ENCODE data around the gene GTF2IRD1. TPM values are rescaled to one million over a fixed set of nuclear protein-coding genes. Genes with fewer than 3 reads are reported as not detected.
"Not testable (repeated sequence)": the region's sequence is repeated elsewhere in the genome, so short reads cannot be mapped to it uniquely, and the experiment has no call there.

GTF2IRD1 gene
- total RNA-seq, 4 donors from 2014 or later, result 14.6 to 35.7 (median 17.1) TPM

DNA sequence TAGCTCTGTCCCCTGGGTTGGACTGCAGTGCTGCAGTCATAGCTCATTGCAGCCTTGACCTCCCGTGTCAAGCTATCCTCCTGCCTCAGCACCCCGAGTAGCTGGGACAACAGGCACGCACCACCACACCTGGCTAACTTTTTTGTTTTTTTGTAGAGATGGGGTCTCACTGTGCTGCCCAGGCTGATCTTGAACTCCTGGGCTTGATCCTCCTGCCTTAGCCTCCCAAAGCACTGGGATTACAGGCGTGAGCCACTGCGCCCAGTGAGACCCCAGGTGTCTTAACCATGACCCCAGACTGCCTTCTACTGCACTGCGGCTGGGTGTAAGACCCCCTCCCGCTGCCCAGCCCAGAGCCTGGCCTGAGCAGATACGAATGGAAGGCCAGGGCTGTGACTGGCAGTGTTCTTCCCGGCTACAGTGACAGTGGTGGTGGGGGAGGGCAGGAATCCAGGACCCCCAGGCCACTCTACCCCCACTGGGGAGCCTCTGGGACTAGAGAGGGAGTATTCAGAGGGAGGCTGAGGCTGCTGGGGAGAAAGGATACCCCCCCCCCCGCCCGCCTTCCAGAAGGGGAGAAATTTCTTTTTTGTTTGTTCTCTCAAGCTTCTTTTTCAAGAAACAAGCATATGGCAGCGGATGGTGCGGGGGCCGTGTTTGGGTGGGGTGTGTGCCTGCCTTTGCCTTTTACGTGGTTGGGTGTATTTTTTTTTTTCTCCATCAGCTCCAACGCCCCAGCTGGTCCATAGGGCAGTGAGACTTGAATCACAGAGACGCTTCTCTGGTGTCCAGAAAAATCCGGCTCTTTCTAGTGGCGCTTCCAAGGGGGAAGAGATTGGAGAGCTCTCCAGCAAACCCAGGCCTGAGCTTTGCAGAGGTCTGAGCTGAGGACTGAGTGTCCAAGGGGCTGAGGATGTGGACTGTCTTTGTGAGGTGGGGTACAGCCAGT lies 36.6 kb downstream of the GTF2IRD1 start:
- TF ChIP-seq EP300 (IDR thresholded peaks at IDR 0.05), result peak in 1 of 2 donors; percentile 50
- TF ChIP-seq, protein P1, sequence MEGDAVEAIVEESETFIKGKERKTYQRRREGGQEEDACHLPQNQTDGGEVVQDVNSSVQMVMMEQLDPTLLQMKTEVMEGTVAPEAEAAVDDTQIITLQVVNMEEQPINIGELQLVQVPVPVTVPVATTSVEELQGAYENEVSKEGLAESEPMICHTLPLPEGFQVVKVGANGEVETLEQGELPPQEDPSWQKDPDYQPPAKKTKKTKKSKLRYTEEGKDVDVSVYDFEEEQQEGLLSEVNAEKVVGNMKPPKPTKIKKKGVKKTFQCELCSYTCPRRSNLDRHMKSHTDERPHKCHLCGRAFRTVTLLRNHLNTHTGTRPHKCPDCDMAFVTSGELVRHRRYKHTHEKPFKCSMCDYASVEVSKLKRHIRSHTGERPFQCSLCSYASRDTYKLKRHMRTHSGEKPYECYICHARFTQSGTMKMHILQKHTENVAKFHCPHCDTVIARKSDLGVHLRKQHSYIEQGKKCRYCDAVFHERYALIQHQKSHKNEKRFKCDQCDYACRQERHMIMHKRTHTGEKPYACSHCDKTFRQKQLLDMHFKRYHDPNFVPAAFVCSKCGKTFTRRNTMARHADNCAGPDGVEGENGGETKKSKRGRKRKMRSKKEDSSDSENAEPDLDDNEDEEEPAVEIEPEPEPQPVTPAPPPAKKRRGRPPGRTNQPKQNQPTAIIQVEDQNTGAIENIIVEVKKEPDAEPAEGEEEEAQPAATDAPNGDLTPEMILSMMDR (IDR thresholded peaks at IDR 0.05), result no peak
- H3K27ac ChIP-seq, result peak overlapping the region; percentile 62 to 88 (median 80)
- WGBS, 2 donors, result 59 to 68% methylated on average over 19 of the region's 19 CpGs

GRCh38 chr7:74491490-74491889 lies 37.8 kb downstream of the GTF2IRD1 start:
- not testable (repeated sequence) for H3K27me3 ChIP-seq; H3K9me3 ChIP-seq; H3K4me3 ChIP-seq; DNase-seq (ENCODE audit: low spot score in 2 of 2); H3K36me3 ChIP-seq
- Histone ChIP-seq H3K4me1 (peaks cover 0 to 33% (median 0%) of the 10 kb centered on the region in 4 donors), H3K27ac (peak overlapping the region in 1 of 4 donors; percentile 88)
- 92 to 97% methylated on average over 2 of the region's 2 CpGs for WGBS, 2 donors

More for the DNA sequence above, 36.6 kb downstream of the GTF2IRD1 start:
- no peaks in the 10 kb centered on the region for H3K36me3 ChIP-seq
- H3K9me3 ChIP-seq, result no peaks in the 10 kb centered on the region
- H3K4me3 ChIP-seq, result no peak overlapping the region
- peaks cover 0 to 33% (median 0%) of the 10 kb centered on the region in 4 donors for H3K4me1 ChIP-seq
- no peaks in the 10 kb centered on the region for H3K27me3 ChIP-seq
- no peak for DNase-seq (ENCODE audit: low spot score in 2 of 2)

DNA sequence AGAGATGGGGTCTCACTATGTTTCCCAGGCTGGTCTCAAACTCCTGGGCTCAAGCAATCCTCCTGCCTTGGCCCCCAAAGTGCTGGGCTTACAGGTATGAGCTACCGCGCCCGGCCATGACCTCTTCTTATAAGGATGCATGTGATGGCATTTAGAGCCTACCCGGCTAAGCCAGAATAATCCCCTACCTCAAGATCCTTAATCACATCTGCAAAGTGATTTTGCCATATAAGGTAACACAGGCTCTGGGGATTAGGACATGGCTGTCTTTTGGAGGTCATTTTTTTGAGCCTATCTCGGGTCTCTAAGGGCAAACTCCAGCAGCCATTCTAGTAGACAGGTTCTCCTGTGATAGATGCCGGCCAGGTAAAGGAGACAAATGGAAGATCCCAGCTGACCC lies 39.6 kb downstream of the GTF2IRD1 start:
- WGBS, 2 donors, result 95 to 98% methylated on average over 6 of the region's 6 CpGs
- peaks cover 0 to 33% (median 0%) of the 10 kb centered on the region in 4 donors for H3K4me1 ChIP-seq

DNA sequence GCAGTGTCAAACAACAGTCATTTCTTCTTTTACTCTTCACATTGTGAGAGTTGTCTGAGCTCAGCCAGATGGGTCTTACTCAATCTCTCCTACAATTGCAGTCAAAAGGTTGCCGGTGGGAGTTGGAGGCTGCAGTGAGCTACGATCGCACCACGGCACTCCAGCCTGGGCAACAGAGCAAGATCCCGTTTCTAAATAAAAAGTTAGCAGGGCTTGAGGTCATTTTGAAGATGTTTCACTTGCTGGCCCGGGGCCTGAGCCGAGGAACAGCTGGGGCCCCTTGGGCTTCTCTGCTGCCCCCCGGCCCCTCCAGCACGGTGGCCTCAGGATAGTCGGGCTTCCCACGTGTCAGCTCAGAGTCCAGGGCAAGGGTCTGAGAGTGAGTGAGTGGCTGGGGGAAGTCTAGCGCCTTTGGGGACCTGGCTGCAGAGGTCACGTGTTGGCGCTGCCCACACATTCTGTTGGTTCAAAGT lies 40.4 kb downstream of the GTF2IRD1 start:
- peak overlapping the region in 2 of 4 donors; percentile 4 to 76 for H3K27ac ChIP-seq
- no peaks in the 10 kb centered on the region for H3K36me3 ChIP-seq
- peak in 1 of 2 donors; percentile 7 for TF ChIP-seq EP300 (IDR thresholded peaks at IDR 0.05)
- TF ChIP-seq, protein P1 (IDR thresholded peaks at IDR 0.05), result no peak
- no peaks in the 10 kb centered on the region for H3K9me3 ChIP-seq
- peaks cover 0 to 33% (median 0%) of the 10 kb centered on the region in 4 donors for H3K4me1 ChIP-seq
- DNase-seq (ENCODE audit: low spot score in 2 of 2), result no peak
- no peaks in the 10 kb centered on the region for H3K27me3 ChIP-seq
- H3K4me3 ChIP-seq, result no peak overlapping the region
- WGBS, 2 donors, result 48 to 66% methylated on average over 10 to 14 of the region's 14 CpGs

More for the DNA sequence above, 39.6 kb downstream of the GTF2IRD1 start:
- H3K4me3 ChIP-seq, result no peak overlapping the region
- DNase-seq (ENCODE audit: low spot score in 2 of 2), result no peak
- TF ChIP-seq, protein P1 (IDR thresholded peaks at IDR 0.05), result no peak
- no peaks in the 10 kb centered on the region for H3K9me3 ChIP-seq
- no peaks in the 10 kb centered on the region for H3K36me3 ChIP-seq
- H3K27ac ChIP-seq, result peak overlapping the region in 1 of 4 donors; percentile 76
- no peaks in the 10 kb centered on the region for H3K27me3 ChIP-seq

DNA sequence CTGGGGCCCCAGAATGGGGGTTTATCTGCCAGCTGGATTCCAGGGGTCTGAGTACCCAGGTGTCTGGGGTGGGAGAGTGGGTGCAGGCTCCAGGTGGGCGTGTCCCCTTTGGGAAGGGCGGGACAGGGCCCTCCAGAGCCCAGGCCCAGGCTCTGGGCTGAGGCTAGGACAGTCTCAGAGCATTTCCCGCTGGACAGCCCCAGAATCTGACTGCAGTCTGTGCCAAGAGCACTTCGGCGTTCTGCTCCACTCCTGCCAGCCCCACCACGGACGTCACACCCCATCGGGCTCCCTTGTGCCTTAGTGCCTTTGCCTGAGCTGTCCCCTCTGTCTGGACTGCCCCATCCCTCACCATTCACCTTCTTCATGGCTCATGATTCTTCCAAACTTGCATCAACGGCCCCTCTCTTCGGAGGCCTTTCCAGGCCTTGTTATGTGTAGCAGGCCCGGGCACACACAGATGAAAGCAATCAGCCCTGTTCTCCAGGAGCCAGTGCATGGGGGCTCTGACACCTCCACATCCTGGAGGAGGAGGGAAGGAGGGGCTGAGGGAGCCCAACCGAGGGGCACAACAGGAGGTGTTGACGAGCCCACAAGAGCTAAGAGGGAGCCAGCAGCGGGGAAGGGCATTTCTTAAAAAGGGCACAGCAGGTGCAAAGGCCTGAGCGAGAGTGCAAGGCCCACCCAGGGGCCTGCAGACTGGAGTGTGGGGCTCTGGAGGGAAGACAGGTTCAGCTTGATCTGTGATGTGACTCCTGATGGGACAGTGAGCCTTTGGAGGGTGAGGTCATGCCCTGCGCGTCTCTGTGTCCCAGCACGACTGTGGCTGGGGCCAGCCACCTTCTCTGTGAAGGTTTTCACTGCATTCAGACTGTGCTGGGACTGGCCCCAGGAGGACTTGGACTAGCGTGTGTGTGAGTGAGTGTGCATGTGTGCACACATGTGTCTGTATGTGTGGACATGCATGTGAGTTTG lies 41.7 kb downstream of the GTF2IRD1 start:
- Histone ChIP-seq H3K4me3 (no peak overlapping the region), H3K27ac (peak overlapping the region in 2 of 4 donors; percentile 4 to 76), H3K36me3 (no peaks in the 10 kb centered on the region), H3K4me1 (peaks cover 0 to 28% (median 0%) of the 10 kb centered on the region in 4 donors), H3K27me3 (no peaks in the 10 kb centered on the region), H3K9me3 (no peaks in the 10 kb centered on the region)
- no peak for DNase-seq (ENCODE audit: low spot score in 2 of 2)
- 64 to 67% methylated on average over 18 to 19 of the region's 19 CpGs for WGBS, 2 donors
- no peak for TF ChIP-seq POLR2A (IDR thresholded peaks at IDR 0.05)
- TF ChIP-seq, protein P1 (IDR thresholded peaks at IDR 0.05), result no peak
- no peak for TF ChIP-seq EP300 (IDR thresholded peaks at IDR 0.05)
